ENCODE data around the gene PHLDA2. TPM values are rescaled to one million over a fixed set of nuclear protein-coding genes. Genes with fewer than 3 reads are reported as not detected.

The PHLDA2 gene
- polyA plus RNA-seq, 1 donor (not counting 4 experiments of a cell fraction or from before 2014, with no cell fraction given), result 24.3 TPM

DNA sequence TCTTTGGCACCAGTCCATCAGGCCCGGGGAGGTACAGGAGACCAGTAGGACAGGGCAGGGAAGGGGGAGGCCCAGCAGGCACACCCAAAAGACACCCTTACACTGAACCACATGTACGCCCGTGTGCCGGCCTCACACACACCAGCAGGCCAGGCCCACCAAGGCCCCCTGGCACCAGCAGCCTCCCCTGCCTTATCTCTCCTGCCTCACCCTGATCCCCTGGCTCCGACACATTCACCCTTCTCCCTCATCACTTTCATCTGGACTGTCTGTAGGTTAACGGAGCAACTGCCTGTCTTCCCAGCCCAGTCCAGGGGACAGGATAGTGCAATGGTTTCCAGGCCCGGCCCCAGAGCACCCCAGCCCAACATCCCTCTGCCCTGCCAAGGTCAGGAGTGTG is 48.6 kb downstream of the PHLDA2 start:
- no peak overlapping the region for H3K9ac ChIP-seq (ENCODE audit: control insufficient read depth, extremely low read depth, insufficient read depth, low read length)
- dilution Hi-C loops (cut with MboI; ENCODE audit: extremely low pct_ligation_motif_present, low sequenced_read_pairs), result no loop called here
- H3K79me2 ChIP-seq (ENCODE audit: control insufficient read depth, insufficient read depth, low read length), result no peaks in the 10 kb centered on the region
- H2AFZ ChIP-seq (ENCODE audit: control insufficient read depth, low read length), result no peak overlapping the region
- TF ChIP-seq, protein P1, sequence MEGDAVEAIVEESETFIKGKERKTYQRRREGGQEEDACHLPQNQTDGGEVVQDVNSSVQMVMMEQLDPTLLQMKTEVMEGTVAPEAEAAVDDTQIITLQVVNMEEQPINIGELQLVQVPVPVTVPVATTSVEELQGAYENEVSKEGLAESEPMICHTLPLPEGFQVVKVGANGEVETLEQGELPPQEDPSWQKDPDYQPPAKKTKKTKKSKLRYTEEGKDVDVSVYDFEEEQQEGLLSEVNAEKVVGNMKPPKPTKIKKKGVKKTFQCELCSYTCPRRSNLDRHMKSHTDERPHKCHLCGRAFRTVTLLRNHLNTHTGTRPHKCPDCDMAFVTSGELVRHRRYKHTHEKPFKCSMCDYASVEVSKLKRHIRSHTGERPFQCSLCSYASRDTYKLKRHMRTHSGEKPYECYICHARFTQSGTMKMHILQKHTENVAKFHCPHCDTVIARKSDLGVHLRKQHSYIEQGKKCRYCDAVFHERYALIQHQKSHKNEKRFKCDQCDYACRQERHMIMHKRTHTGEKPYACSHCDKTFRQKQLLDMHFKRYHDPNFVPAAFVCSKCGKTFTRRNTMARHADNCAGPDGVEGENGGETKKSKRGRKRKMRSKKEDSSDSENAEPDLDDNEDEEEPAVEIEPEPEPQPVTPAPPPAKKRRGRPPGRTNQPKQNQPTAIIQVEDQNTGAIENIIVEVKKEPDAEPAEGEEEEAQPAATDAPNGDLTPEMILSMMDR (optimal IDR thresholded peaks at IDR 0.05 in 1 of 3, IDR thresholded peaks at IDR 0.05 in 1 of 3, conservative IDR thresholded peaks at IDR 0.05 in 1 of 3; ENCODE audit: extremely low read depth in 1 of 3, insufficient read depth in 2 of 3, low read length in 3 of 3), result no peak
- TF ChIP-seq EZH2 (IDR thresholded peaks at IDR 0.05; ENCODE audit: low read length), result no peak
- no peak overlapping the region for H3K4me2 ChIP-seq (ENCODE audit: control insufficient read depth, extremely low read depth, insufficient read depth, low read depth, low read length)
- H3K9me1 ChIP-seq (ENCODE audit: control insufficient read depth, extremely low read depth, insufficient read depth, low read length), result no peaks in the 10 kb centered on the region
- H3K4me1 ChIP-seq (ENCODE audit: control insufficient read depth, extremely low read depth, insufficient read depth, low read length), result peaks cover 4% of the 10 kb centered on the region
- H3K27me3 ChIP-seq (ENCODE audit: control insufficient read depth, extremely low read depth, insufficient read depth, low read length), result peaks cover 57% of the 10 kb centered on the region
- DNase-seq (ENCODE audit: low read depth, low spot score), result no peak
- no peak overlapping the region for H3K27ac ChIP-seq (ENCODE audit: control insufficient read depth, insufficient read depth, low read length)
- H4K20me1 ChIP-seq (ENCODE audit: control insufficient read depth, extremely low read depth, insufficient read depth, low read length), result no peaks in the 10 kb centered on the region
- H3K36me3 ChIP-seq (ENCODE audit: control insufficient read depth in 2 of 2, extremely low read depth in 1 of 2, insufficient read depth in 2 of 2, low read length in 2 of 2), result no peaks in the 10 kb centered on the region
- H3K4me3 ChIP-seq (ENCODE audit: control insufficient read depth in 2 of 3, extremely low read depth in 1 of 3, insufficient read depth in 2 of 3, low read depth in 1 of 3, low read length in 3 of 3), result no peak overlapping the region
- FAIRE-seq, result no peak
- no peaks in the 10 kb centered on the region for H3K9me3 ChIP-seq (ENCODE audit: control insufficient read depth, low read depth, low read length)

- H3K27me3 ChIP-seq (ENCODE audit: control insufficient read depth, extremely low read depth, insufficient read depth, low read length), result peaks cover 41% of the 10 kb centered on the region
- H3K79me2 ChIP-seq (ENCODE audit: control insufficient read depth, insufficient read depth, low read length), result no peaks in the 10 kb centered on the region
- H3K9ac ChIP-seq (ENCODE audit: control insufficient read depth, extremely low read depth, insufficient read depth, low read length), result no peak overlapping the region
- DNase-seq (ENCODE audit: low read depth, low spot score), result no peak
- H4K20me1 ChIP-seq (ENCODE audit: control insufficient read depth, extremely low read depth, insufficient read depth, low read length), result no peaks in the 10 kb centered on the region
- H3K9me1 ChIP-seq (ENCODE audit: control insufficient read depth, extremely low read depth, insufficient read depth, low read length), result no peaks in the 10 kb centered on the region
- H3K36me3 ChIP-seq (ENCODE audit: control insufficient read depth in 2 of 2, extremely low read depth in 1 of 2, insufficient read depth in 2 of 2, low read length in 2 of 2), result no peaks in the 10 kb centered on the region
- TF ChIP-seq, protein P1 (optimal IDR thresholded peaks at IDR 0.05 in 1 of 3, IDR thresholded peaks at IDR 0.05 in 1 of 3, conservative IDR thresholded peaks at IDR 0.05 in 1 of 3; ENCODE audit: extremely low read depth in 1 of 3, insufficient read depth in 2 of 3, low read length in 3 of 3), result no peak
- TF ChIP-seq EZH2 (IDR thresholded peaks at IDR 0.05; ENCODE audit: low read length), result no peak
- H3K27ac ChIP-seq (ENCODE audit: control insufficient read depth, insufficient read depth, low read length), result no peak overlapping the region
- FAIRE-seq, result no peak
- no peak overlapping the region for H3K4me3 ChIP-seq (ENCODE audit: control insufficient read depth in 2 of 3, extremely low read depth in 1 of 3, insufficient read depth in 2 of 3, low read depth in 1 of 3, low read length in 3 of 3)
- dilution Hi-C loops (cut with MboI; ENCODE audit: extremely low pct_ligation_motif_present, low sequenced_read_pairs), result no loop called here
- no peaks in the 10 kb centered on the region for H3K9me3 ChIP-seq (ENCODE audit: control insufficient read depth, low read depth, low read length)
- no peak overlapping the region for H3K4me2 ChIP-seq (ENCODE audit: control insufficient read depth, extremely low read depth, insufficient read depth, low read depth, low read length)
- no peak overlapping the region for H2AFZ ChIP-seq (ENCODE audit: control insufficient read depth, low read length)
- no peaks in the 10 kb centered on the region for H3K4me1 ChIP-seq (ENCODE audit: control insufficient read depth, extremely low read depth, insufficient read depth, low read length)
Measured at GRCh38 chr11:2878782-2879181, 50.4 kb downstream of the PHLDA2 start.

Small RNA genes lying within 50 kb of the gene (small RNA-seq; reads per million reads assigned to genes)
- gene SNORA54 (ENCODE audit: insufficient read length in 3 of 3, low read depth in 3 of 3, low replicate concordance in 1 of 3), result 0 to 3.8 (median 1.3) reads per million in 3 experiments

Other genes with a start within 250 kb of the PHLDA2 start
- gene KCNQ1OT1, start 229.4 kb downstream of the PHLDA2 start, polyA plus RNA-seq, result 0.01 to 0.07 TPM (median 0.06 TPM) in 3 replicates
- 0.06 to 0.49 TPM (median 0.37 TPM) in 3 replicates for gene CDKN1C, start 43.6 kb downstream of the PHLDA2 start, polyA plus RNA-seq
- gene NAP1L4, start 62.9 kb upstream of the PHLDA2 start, polyA plus RNA-seq, result 92.2 to 136 TPM (median 108 TPM) in 3 replicates
- 53.0 to 62.5 TPM (median 60.7 TPM) in 3 replicates for gene CARS1, start 128.0 kb upstream of the PHLDA2 start, polyA plus RNA-seq
- gene OSBPL5, start 235.9 kb upstream of the PHLDA2 start, polyA plus RNA-seq, result 3.0 to 4.7 TPM (median 4.4 TPM) in 3 replicates

Data from keratinocyte (primary cell).